GM18873 (cell line): Measurements from ENCODE around the gene NIPA2.
"Not testable (repeated sequence)": the region's sequence is repeated elsewhere in the genome, so short reads cannot be mapped to it uniquely, and the experiment has no call there.

Source experiments
- ATAC-seq: cut with Tn5 transposase; IDR thresholded peaks from one replicate; pipeline ENCODE4 v1.9.1; 2021; ENCODE audit warnings: mild to moderate bottlenecking, moderate library complexity, moderate number of reproducible peaks; ENCODE audit not compliant: unreplicated experiment, low FRiP score

Gene NIPA2

GRCh38 chr15:22838292-22839042 is at the start of gene NIPA2:
Gene NIPA2, plus strand, starts transcription at chr15:22838666. Its CDS starts 13,066 bp downstream, at chr15:22851732.
- ATAC-seq, result peak; percentile 76

- ATAC-seq, result no peak
Measured at GRCh38 chr15:22794063-22794462, 44.4 kb upstream of the NIPA2 start.

- no peak for ATAC-seq
Measured at GRCh38 chr15:22794621-22795167, 43.8 kb upstream of the NIPA2 start.

- ATAC-seq, result no peak
Measured at GRCh38 chr15:22795206-22796063, 43.0 kb upstream of the NIPA2 start.

GRCh38 chr15:22796079-22796478 is 42.4 kb upstream of the NIPA2 start:
- no peak for ATAC-seq

- no peak for ATAC-seq
Measured at GRCh38 chr15:22799902-22800301, 38.6 kb upstream of the NIPA2 start.

GRCh38 chr15:22803006-22803405 is 35.5 kb upstream of the NIPA2 start:
- ATAC-seq, result not testable (repeated sequence)

GRCh38 chr15:22806156-22806555 is 32.3 kb upstream of the NIPA2 start:
- no peak for ATAC-seq

GRCh38 chr15:22806664-22807063 is 31.8 kb upstream of the NIPA2 start:
- no peak for ATAC-seq

GRCh38 chr15:22807831-22808230 is 30.6 kb upstream of the NIPA2 start:
- ATAC-seq, result not testable (repeated sequence)

GRCh38 chr15:22808240-22808639 is 30.2 kb upstream of the NIPA2 start:
- no peak for ATAC-seq

GRCh38 chr15:22808761-22809280 is 29.6 kb upstream of the NIPA2 start:
- ATAC-seq, result no peak

GRCh38 chr15:22810033-22810852 is 28.2 kb upstream of the NIPA2 start:
- ATAC-seq, result no peak

- no peak for ATAC-seq
Measured at GRCh38 chr15:22810853-22811338, 27.6 kb upstream of the NIPA2 start.

- ATAC-seq, result no peak
Measured at GRCh38 chr15:22811640-22812039, 26.8 kb upstream of the NIPA2 start.

GRCh38 chr15:22813844-22814243 is 24.6 kb upstream of the NIPA2 start:
- no peak for ATAC-seq

- no peak for ATAC-seq
Measured at GRCh38 chr15:22815766-22816165, 22.7 kb upstream of the NIPA2 start.

- ATAC-seq, result no peak
Measured at GRCh38 chr15:22819651-22820050, 18.8 kb upstream of the NIPA2 start.

GRCh38 chr15:22823495-22824128 is 14.9 kb upstream of the NIPA2 start:
- no peak for ATAC-seq

GRCh38 chr15:22827125-22827524 is 11.3 kb upstream of the NIPA2 start:
- no peak for ATAC-seq
